Right ventricle myocardium inferior (tissue), 1 donor: ENCODE data around the gene DSTN. TPM values are rescaled to one million over a fixed set of nuclear protein-coding genes. Genes with fewer than 3 reads are reported as not detected.

Experiments used
- ATAC-seq: fragments of 200-7000 bp; cut with Tn5 transposase; one replicate; pipeline ENCODE4 v1.9.1; 2020; ENCODE audit warnings: mild to moderate bottlenecking, moderate library complexity
- DNase-seq: peaks from one replicate; pipeline ENCODE4 v3.0.0; 2021; ENCODE audit errors: missing footprints
- intact Hi-C: fragments of 100-400 bp; cut with DNase I; formaldehyde crosslinking; loops from one replicate; pipeline ENCODE4 v1.11.0; 2022
- total RNA-seq: library from RNA; stranded (reverse); fragmentation: NEBNext Ultra II Directional; extraction: Animal tissue kit (Norgen Biotek cat#: 25700); gene quantifications from one replicate; pipeline ENCODE4 v1.2.1, GENCODE V29; 2021
- donor health status: DM: no; HTN: yes; CAD: no; lungs with severe emphysema.

DSTN gene
- total RNA-seq, 1 donor from 2014 or later = 865 TPM

GRCh38 chr20:17602493-17602892 lies 32.6 kb downstream of the DSTN start:
- ATAC-seq (no peak), DNase-seq (no peak)
- intact Hi-C loops = no loop called here

- DNase-seq = no peak
- no peak for ATAC-seq
- intact Hi-C loops = loop anchor here (5.0 kb wide), 1 partner anchor 33 kb away; the partner anchor contains the start of gene DSTN
These were observed 35.3 kb downstream of the DSTN start for GRCh38 chr20:17605131-17605660.

DNA sequence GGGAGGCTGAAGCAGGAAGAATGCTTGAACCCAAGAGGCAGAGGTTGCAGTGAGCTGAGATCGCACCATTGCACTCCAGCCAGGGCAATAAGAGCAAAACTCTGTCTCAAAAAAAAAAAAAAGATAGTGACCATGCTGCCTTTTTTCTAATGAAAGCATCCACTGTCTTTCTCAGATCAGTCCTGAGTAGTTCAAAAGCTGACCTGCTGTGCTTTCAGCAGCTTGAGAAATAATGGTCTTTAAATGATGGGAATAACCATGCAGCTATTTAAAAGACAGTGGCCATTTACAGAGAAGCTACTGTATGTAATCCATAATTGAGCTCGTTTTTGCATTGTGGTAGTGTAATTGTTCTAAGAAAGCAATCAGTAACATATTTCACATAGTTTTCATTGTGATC lies 36.1 kb downstream of the DSTN start:
- ATAC-seq = no peak
- intact Hi-C loops = loop anchor here (5.0 kb wide), 1 partner anchor 34 kb away; the partner anchor contains the start of gene DSTN
- no peak for DNase-seq

DNA sequence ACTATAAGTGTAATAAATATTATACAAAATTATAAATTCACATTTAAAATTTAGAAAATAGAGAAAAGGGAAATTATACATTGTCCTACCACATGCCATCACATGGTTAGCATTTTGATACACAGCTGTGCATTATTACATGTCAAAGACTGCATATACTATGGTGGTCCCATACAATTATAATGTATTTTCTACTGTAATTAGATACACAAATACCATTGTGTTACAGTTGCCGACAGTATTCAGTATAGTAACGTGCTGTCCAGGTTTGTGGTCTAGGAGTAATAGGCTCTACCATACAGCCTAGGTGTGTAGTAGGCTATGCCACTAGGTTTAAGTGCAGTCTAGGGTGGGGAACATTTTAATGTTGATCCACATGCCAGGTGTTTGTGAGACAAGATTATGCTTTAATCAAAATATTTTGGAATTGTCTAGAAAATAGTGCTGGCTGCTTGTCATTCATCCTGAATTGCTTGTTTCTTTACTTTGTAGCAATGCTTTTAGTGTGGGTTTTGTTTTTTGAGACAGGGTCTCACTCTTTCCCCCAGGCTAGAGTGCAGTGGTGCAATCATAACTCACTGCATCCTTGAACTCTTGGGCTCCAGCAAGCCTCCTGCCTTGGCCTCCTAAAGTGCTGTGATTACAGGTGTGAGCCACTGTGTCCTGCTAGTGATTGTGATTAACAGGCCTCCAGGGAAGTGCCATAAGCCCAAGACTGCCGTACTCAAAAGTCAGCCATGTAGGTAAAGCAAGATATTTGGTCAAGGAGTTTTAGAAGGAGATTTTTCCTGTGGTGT lies 39.0 kb downstream of the DSTN start:
- DNase-seq (no peak), ATAC-seq (no peak)
- intact Hi-C loops = loop anchor here (5.0 kb wide), 1 partner anchor 37 kb away; the partner anchor contains the start of gene DSTN

- intact Hi-C loops = loop anchor here (5.0 kb wide), 1 partner anchor 38 kb away; the partner anchor contains the start of gene DSTN
- DNase-seq = no peak
- no peak for ATAC-seq
These were observed 40.0 kb downstream of the DSTN start for GRCh38 chr20:17609811-17610377.

DNA sequence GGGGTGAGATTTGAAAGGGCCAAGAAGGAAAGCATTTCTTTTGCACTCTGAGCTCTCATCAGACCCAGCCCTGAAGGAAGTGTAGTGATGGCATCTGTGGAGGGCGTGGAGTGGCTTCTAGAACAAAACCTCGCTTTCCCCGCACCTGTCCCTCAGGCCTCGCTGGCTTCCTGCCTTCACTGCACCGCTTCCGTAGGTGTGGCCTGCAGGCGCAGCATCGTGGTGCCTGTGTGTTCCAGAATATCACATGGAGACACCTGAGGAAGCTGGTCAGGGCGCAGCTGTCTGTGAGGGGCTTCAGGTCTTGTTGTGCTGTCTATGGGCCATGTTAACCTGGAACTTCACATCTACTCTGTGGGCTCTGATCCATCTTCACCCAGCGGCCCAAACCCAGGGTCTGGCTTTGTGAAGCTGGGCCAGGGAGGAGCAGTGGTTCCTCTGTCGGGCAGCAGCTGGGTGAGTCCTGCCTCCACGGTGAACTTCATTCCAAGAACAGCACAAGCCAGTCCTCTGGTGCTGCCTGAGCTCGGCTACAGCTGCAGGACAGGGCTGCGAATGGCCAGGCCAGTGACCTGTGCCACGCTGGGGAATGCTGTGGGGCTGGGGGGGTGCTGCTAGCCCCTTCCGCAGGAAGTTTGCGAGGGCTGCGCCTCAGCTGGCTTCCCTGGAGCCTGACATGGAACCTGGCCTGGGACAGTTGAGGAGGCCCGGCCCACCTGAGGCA lies 40.9 kb downstream of the DSTN start:
- intact Hi-C loops = no loop called here
- ATAC-seq = peak; percentile 3

GRCh38 chr20:17611290-17611539 lies 41.3 kb downstream of the DSTN start:
- no peak for DNase-seq
- intact Hi-C loops = no loop called here
- ATAC-seq = peak; percentile 8

More for the DNA sequence above, 40.9 kb downstream of the DSTN start:
- DNase-seq = peak; percentile 66

- intact Hi-C loops = no loop called here
- ATAC-seq (peak; percentile 3), DNase-seq (peak; percentile 62)
These were observed 41.8 kb downstream of the DSTN start for GRCh38 chr20:17611540-17612286.

- intact Hi-C loops = no loop called here
- DNase-seq = no peak
- no peak for ATAC-seq
These were observed 42.6 kb downstream of the DSTN start for GRCh38 chr20:17612287-17612991.

GRCh38 chr20:17612992-17613327 lies 43.1 kb downstream of the DSTN start:
- intact Hi-C loops = no loop called here
- ATAC-seq = no peak
- DNase-seq = no peak

DNA sequence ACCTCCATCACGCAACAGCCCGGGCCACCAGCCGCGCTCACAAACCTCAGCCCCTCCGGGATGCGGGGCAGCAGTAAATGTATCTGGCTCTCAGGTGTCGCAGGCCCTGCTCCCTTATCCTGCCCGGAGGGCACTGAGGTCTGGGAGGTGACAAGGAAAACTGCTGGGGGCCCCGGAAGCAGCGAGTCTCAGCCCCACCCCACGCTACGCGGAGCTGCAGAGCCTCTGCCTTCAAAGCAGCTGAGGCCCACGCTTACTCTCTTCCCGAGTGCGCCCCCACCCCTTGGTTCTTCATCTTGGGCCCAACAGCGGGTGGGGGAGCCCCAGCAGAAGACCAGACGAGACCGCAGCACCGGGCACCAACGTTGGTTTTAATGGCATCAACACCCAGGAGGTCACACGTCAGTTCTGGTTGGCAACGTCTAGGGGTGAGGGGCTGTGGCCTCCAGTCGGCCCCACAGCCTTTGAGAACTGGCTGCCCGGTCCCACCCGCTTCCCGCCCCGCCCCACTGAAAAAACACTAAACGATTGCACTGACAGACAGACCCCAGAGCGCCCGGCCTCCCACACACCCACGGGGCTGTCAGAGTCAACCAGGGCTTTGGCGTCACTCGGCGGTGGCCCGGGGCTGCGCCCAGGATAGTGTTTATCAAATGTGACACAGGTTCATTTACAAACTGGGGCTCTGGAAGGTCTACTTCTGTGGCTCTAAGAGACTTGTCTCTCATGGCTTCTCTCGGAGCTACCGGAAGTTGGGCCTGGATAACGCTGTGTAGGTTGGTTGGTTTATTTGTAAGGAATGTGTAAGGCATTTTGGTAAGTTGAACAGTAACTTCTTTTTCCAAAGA lies 43.7 kb downstream of the DSTN start:
- ATAC-seq = no peak
- intact Hi-C loops = no loop called here
- DNase-seq = peak; percentile 75

DNA sequence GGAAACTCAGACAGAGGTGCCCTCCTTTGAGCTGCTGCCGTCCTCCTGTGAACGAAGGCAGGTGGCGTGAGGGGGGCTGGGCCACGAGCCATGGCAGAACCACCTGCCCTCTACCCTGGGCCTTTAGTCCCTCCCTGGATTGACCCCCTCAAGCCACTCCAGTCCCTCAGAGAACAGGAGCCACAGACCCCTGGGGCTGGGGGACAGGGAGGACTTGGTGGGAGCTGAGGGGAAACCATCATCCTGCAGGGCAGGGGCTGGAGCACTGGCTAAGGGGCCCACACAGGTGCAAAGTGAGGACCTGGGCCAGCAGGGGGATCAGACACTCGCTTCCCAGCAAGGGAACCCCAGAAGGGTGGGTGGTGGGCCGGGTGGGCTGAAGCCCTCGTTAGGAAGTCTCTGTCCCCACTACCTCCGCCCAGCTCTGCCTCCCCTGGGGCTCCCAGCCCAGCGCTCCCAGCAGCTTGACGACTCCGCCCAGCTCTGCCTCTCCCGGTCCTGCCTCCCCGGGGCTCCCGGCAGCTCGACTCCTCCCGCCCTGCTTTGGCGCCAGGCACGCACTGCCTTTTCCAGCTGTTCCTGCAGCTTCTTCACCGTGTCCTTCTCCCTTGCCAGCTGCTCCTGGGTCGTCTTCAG lies 44.4 kb downstream of the DSTN start:
- ATAC-seq = peak; percentile 75
- intact Hi-C loops = no loop called here
- DNase-seq = peak; percentile 90

GRCh38 chr20:17614812-17615644 lies 45.2 kb downstream of the DSTN start:
- ATAC-seq = peak; percentile 7
- intact Hi-C loops = no loop called here
- peak; percentile 71 for DNase-seq

GRCh38 chr20:17615645-17616479 lies 46.0 kb downstream of the DSTN start:
- ATAC-seq (no peak), DNase-seq (peak; percentile 64)
- intact Hi-C loops = no loop called here

GRCh38 chr20:17616480-17617211 lies 46.8 kb downstream of the DSTN start:
- ATAC-seq (no peak), DNase-seq (no peak)
- intact Hi-C loops = loop anchor here (1.0 kb wide), 2 partner anchors 79 to 111 kb away; no protein-coding TSS in a partner anchor
